K562 (cell line): ENCODE measurements around the gene TULP1.

ENCODE experiments used
- CTCF ChIP-seq, 3 experiments: IDR thresholded peaks in 2 of 3; conservative IDR thresholded peaks in 1 of 3; 2 replicates each; pipeline ENCODE4 v1.5.1; 2011 to 2012; ENCODE audit warnings: low read length in 3 of 3, mild to moderate bottlenecking in 3 of 3, control low read depth in 2 of 3, improper control_type of control experiment in 1 of 3, inconsistent platforms in 1 of 3, low read depth in 1 of 3, mixed read lengths in 1 of 3, moderate library complexity in 1 of 3; ENCODE audit not compliant: insufficient read depth in 2 of 3
- RBM34 ChIP-seq: fragments of 200-400 bp; formaldehyde crosslinking; IDR thresholded peaks from 2 replicates; pipeline ENCODE4 v1.6.1; 2018; ENCODE audit warnings: low read length, borderline replicate concordance; ENCODE audit not compliant: insufficient read depth
- TF ChIP-seq, protein P1 (sequence below): fragments of 250-450 bp; sonication (Bioruptor Pico); IDR thresholded peaks from 2 replicates; pipeline ENCODE4 v1.5.1; 2021; ENCODE audit warnings: mild to moderate bottlenecking

GRCh38 chr6:35468980-35469750, 43.5 kb downstream of the TULP1 start:
- TF ChIP-seq CTCF (IDR thresholded peaks at IDR 0.05 in 2 of 3, conservative IDR thresholded peaks at IDR 0.05 in 1 of 3; ENCODE audit: insufficient read depth in 2 of 3, low read depth in 1 of 3, low read length in 3 of 3) (no peak), RBM34 (no peak)
- TF ChIP-seq, protein P1, sequence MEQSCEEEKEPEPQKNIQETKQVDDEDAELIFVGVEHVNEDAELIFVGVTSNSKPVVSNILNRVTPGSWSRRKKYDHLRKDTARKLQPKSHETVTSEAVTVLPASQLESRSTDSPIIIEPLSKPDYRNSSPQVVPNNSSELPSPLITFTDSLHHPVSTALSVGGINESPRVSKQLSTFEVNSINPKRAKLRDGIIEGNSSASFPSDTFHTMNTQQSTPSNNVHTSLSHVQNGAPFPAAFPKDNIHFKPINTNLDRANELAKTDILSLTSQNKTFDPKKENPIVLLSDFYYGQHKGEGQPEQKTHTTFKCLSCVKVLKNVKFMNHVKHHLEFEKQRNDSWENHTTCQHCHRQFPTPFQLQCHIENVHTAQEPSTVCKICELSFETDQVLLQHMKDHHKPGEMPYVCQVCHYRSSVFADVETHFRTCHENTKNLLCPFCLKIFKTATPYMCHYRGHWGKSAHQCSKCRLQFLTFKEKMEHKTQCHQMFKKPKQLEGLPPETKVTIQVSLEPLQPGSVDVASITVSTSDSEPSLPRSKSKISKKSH: no peak
